ENCODE results near the gene MAP2K4. TPM values are rescaled to one million over a fixed set of nuclear protein-coding genes. Genes with fewer than 3 reads are reported as not detected.
A peak's percentile ranks its signal among the peaks of the same experiment; 100 is the strongest.

The MAP2K4 gene
- total RNA-seq, 1 donor from 2014 or later, result 22.9 TPM

- TF ChIP-seq, protein P1, sequence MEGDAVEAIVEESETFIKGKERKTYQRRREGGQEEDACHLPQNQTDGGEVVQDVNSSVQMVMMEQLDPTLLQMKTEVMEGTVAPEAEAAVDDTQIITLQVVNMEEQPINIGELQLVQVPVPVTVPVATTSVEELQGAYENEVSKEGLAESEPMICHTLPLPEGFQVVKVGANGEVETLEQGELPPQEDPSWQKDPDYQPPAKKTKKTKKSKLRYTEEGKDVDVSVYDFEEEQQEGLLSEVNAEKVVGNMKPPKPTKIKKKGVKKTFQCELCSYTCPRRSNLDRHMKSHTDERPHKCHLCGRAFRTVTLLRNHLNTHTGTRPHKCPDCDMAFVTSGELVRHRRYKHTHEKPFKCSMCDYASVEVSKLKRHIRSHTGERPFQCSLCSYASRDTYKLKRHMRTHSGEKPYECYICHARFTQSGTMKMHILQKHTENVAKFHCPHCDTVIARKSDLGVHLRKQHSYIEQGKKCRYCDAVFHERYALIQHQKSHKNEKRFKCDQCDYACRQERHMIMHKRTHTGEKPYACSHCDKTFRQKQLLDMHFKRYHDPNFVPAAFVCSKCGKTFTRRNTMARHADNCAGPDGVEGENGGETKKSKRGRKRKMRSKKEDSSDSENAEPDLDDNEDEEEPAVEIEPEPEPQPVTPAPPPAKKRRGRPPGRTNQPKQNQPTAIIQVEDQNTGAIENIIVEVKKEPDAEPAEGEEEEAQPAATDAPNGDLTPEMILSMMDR (IDR thresholded peaks at IDR 0.05), result no peak
- H3K4me3 Mint-ChIP-seq (ENCODE audit: unreplicated experiment), result no peak overlapping the region
- H3K27ac Mint-ChIP-seq (ENCODE audit: unreplicated experiment), result no peak overlapping the region
- peaks cover 18% of the 10 kb centered on the region for H3K36me3 Mint-ChIP-seq (ENCODE audit: unreplicated experiment)
- no peaks in the 10 kb centered on the region for H3K4me1 Mint-ChIP-seq (ENCODE audit: unreplicated experiment)
- peaks cover 8% of the 10 kb centered on the region for H3K9me3 Mint-ChIP-seq (ENCODE audit: unreplicated experiment)
- no peaks in the 10 kb centered on the region for H3K27me3 Mint-ChIP-seq (ENCODE audit: unreplicated experiment)
- DNase-seq (ENCODE audit: extremely low spot score, unreplicated experiment), result no peak
Measured at GRCh38 chr17:12067485-12067884, 46.8 kb downstream of the MAP2K4 start.

GRCh38 chr17:12068946-12069345 is 48.3 kb downstream of the MAP2K4 start:
- H3K27me3 Mint-ChIP-seq (ENCODE audit: unreplicated experiment), result no peaks in the 10 kb centered on the region
- H3K4me3 Mint-ChIP-seq (ENCODE audit: unreplicated experiment), result no peak overlapping the region
- no peaks in the 10 kb centered on the region for H3K4me1 Mint-ChIP-seq (ENCODE audit: unreplicated experiment)
- TF ChIP-seq, protein P1 (IDR thresholded peaks at IDR 0.05), result no peak
- H3K27ac Mint-ChIP-seq (ENCODE audit: unreplicated experiment), result no peak overlapping the region
- DNase-seq (ENCODE audit: extremely low spot score, unreplicated experiment), result no peak
- peaks cover 14% of the 10 kb centered on the region for H3K36me3 Mint-ChIP-seq (ENCODE audit: unreplicated experiment)
- peaks cover 8% of the 10 kb centered on the region for H3K9me3 Mint-ChIP-seq (ENCODE audit: unreplicated experiment)

DNA sequence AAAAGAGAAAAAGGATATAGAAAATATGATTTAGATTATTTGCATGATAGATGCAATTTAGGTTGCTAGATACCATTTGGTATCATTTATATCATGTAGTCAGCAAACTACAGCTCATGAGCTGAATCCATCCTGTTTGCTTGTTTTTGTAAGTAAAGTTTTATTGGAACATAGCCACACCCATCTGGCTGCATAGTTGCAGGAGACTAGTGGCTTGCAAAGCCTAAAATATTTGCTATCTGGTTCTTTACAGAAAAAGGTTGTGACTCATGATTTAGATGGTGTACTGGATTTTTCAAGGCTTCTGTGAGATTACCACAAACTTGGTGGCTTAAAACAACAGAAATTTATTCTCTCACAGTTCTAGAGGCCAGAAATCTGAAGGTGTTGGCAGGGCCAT is 49.9 kb downstream of the MAP2K4 start:
- Mint-ChIP-seq H3K4me3 (ENCODE audit: unreplicated experiment) (no peak overlapping the region), H3K9me3 (ENCODE audit: unreplicated experiment) (no peaks in the 10 kb centered on the region), H3K27me3 (ENCODE audit: unreplicated experiment) (no peaks in the 10 kb centered on the region), H3K36me3 (ENCODE audit: unreplicated experiment) (peaks cover 12% of the 10 kb centered on the region), H3K27ac (ENCODE audit: unreplicated experiment) (no peak overlapping the region), H3K4me1 (ENCODE audit: unreplicated experiment) (no peaks in the 10 kb centered on the region)
- no peak for DNase-seq (ENCODE audit: extremely low spot score, unreplicated experiment)
- TF ChIP-seq, protein P1 (IDR thresholded peaks at IDR 0.05), result no peak

GRCh38 chr17:12074346-12074745 is 53.7 kb downstream of the MAP2K4 start:
- Mint-ChIP-seq H3K27ac (ENCODE audit: unreplicated experiment) (no peak overlapping the region), H3K36me3 (ENCODE audit: unreplicated experiment) (peaks cover 15% of the 10 kb centered on the region), H3K9me3 (ENCODE audit: unreplicated experiment) (no peaks in the 10 kb centered on the region), H3K4me1 (ENCODE audit: unreplicated experiment) (peaks cover 13% of the 10 kb centered on the region), H3K27me3 (ENCODE audit: unreplicated experiment) (no peaks in the 10 kb centered on the region), H3K4me3 (ENCODE audit: unreplicated experiment) (no peak overlapping the region)
- DNase-seq (ENCODE audit: extremely low spot score, unreplicated experiment), result no peak
- TF ChIP-seq, protein P1 (IDR thresholded peaks at IDR 0.05), result no peak

DNA sequence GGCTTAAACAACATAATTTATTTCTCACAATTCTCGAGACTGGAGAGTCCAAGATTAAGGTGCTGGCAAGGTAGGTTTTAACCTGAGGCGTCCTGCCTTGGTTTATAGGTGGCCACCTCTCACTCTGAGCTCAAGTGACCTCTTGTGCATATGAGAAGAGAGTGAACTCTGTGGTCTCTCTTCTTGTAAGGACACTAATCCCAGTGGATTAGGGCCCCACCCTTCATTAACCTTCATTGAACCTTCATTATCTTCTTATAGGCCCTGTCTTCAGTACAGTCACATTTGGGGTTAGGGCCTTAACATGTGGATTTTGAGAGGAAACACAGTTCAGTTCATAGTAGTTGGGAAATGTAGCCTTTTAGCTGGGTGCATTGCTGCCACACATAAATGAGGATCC is 57.1 kb downstream of the MAP2K4 start:
- TF ChIP-seq, protein P1 (IDR thresholded peaks at IDR 0.05), result no peak
- peaks cover 24% of the 10 kb centered on the region for H3K4me1 Mint-ChIP-seq (ENCODE audit: unreplicated experiment)
- H3K4me3 Mint-ChIP-seq (ENCODE audit: unreplicated experiment), result no peak overlapping the region
- peak overlapping the region; percentile 25 for H3K27ac Mint-ChIP-seq (ENCODE audit: unreplicated experiment)
- peaks cover 26% of the 10 kb centered on the region for H3K36me3 Mint-ChIP-seq (ENCODE audit: unreplicated experiment)
- DNase-seq (ENCODE audit: extremely low spot score, unreplicated experiment), result no peak
- H3K27me3 Mint-ChIP-seq (ENCODE audit: unreplicated experiment), result no peaks in the 10 kb centered on the region
- H3K9me3 Mint-ChIP-seq (ENCODE audit: unreplicated experiment), result no peaks in the 10 kb centered on the region

Data from osteocyte (in vitro differentiated cells).